GM21390 (cell line): Measurements from ENCODE around the gene KRT222.

Experiments
- ATAC-seq: cut with Tn5 transposase; IDR thresholded peaks from one replicate; pipeline ENCODE4 v1.9.1; 2021; ENCODE audit not compliant: unreplicated experiment

KRT222 gene

DNA sequence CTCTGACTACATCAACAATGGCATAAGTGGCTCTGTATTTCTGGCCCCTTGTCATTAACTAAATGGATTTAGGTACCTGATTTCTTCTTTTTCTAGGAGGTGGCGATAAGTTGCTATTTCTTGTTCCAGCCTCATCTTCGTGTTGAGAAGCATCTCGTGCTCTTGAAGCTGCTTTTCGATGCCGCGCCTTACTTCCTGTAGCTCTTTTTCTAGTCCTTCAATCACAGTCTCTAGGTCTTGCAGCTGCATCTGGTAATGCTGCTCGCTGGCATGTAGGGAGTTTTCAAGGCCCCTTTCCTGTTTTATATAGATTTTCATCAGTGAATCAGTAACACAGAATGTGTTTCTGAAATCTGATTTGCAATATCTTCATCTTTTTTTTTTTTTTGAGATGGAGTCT is 5.1 kb downstream of the KRT222 start:
- no peak for ATAC-seq

DNA sequence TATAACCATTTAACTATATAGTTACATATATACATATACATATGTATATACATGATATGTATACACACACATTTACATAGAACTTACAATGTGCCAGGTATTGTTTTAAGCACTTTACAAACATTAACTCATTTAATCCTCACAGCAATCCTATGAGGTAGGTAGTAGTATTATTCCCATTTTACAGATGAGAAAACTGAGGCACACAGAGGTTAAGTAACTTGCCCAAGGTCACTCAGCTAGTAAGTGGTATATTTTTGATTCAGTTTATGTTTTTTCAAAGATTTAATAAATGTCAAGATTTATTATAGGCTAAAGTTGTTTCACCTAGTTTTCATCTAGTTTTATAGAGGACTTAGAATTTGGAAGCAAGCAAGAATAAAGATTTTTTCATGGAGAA is 6.6 kb downstream of the KRT222 start:
- ATAC-seq: no peak

DNA sequence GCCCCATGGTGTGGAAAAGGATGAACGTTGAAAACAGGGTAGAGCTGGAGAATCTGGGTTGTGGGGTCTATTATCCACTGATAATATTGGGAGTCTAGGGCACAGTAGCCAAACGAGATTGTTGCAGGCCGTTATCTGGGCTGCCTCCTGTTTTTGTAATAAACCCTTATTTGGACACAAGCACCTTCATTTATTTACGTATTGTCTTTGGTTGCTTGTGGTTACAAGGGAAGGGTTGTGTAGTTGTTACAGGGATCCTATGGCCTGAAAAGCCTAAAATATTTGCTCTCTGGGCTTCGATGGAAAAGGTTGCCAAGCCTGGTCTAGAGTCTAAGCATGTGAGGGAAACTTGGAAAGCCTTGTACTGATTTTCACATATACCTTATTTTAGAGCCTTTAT is 13.0 kb downstream of the KRT222 start:
- ATAC-seq: no peak

DNA sequence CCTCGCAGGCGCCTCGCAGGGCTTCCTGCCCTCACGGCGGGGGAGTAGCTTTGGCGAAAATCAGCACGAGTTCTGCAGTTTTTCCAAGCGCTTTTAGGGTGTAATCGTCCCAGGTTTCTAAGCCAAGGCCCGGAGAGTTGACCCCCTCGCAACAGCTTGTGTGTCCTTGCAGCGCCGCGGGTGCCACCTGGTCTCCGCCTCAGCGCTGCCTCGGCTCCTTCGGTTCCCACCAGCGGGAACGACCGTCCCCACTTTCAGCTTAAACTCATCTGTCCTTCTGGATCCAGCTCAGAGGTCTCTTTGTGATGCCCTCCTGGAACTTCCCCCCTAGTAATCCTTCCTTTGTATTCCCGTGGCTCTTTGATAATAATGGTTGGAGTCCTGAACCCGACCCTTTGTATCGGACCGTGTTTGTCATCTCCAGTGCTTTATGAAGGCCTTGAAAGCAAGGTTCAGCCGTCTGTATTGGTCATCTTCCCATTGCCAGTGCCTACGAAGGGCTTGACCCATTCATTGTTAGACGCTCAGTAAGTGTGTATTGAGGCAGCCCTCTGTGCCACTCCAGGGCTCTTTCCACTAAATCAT is 16.5 kb downstream of the KRT222 start:
- ATAC-seq: peak; percentile 30

DNA sequence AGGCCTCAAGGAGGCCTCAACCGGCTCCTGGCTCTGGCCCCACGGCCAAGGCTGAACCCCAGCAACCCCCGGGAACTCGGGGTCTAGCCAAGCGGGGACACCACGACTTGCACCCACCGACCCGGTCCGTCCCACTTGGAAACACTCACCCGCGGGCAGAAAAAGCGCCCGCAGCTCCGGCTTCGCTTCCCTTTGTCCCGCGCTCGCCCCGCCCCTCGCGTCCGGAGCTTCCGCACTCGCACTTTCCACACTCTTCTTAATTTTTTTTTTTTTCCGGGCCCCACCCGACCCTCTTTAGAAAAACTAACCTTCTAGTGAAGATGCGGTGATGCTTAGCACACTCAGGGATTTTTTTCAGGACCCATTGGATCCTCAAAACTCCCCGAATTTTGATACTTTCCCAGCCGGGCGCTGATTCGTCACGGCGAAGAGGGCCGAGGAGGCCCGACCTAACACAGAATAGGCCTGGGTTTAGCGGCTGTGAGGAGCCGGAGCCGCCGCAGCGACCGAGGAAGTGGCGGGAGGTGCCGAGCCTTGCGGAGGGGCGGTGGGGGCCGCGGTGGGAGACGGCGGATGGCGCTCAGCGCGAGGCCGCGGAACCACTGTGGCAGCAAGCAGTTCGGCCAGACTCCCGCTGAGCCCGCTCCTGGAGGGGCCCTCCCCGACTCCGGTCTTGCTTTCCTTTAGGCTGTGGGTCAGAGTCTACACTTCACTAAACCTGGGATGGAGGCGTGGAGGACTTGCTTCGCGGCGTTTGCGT is 17.2 kb downstream of the KRT222 start, which contains the start of gene SMARCE1:
Gene SMARCE1, minus strand, starts transcription at position 195 of the 760 bp plus-strand sequence. CDS start 2,016 bp downstream, outside the sequence.
- ATAC-seq: peak; percentile 58

DNA sequence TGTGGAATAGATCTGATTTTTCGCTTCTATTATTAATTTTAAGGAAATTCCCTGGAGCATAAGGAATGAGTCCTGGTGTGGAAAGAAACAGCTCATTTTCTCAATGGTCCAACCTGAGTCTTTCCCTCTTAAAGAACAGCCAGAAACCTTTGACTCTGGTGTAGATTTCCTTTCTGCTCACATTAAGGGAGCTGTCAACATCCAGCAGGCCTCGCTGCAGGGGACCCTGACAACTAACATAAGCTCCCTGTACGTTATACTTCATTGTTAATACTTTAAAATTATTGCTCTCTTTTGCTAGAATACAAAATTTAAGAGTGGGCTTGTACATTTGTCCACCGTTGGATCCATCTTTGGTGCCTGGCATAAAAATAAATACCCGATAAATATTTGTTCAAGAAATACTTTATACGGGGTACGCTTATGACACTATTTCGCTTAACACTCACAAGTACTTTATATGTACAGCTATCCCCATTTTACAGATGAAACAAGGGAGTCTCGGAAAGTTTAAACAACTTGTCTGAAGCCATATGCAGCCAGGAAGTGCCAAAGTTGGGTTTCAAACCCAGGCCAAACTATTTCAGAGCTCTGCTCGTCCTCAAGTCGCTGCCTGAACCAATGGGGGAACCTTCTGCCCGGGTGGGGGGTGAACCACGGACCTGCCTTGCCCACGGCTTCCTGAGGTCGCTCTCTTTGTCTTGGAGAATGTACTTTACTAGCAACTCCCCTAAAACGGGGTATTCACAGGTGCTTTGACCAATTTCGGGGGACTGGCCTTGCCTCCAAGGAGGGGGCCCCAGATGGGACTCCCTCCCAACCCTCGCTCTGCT is 18.0 kb downstream of the KRT222 start:
- ATAC-seq: no peak

DNA sequence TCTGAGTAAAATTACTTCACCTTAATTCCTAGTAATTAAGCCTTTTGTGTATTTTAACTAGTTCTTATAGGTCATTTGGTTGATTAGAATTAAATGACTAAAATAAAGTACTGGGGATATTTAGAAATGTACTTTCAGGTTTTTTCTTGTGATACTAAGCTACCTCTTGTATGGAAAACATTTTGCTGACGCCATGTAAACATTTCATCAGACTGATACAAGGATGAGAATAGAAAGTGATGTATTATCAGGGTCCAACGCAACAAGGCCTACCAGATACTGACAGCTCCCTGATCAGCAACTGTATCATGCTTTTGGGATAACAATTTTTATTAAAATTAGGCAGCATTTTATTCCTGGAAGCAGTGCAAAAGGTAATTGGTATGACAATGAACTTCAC is 19.0 kb downstream of the KRT222 start:
- ATAC-seq: no peak

DNA sequence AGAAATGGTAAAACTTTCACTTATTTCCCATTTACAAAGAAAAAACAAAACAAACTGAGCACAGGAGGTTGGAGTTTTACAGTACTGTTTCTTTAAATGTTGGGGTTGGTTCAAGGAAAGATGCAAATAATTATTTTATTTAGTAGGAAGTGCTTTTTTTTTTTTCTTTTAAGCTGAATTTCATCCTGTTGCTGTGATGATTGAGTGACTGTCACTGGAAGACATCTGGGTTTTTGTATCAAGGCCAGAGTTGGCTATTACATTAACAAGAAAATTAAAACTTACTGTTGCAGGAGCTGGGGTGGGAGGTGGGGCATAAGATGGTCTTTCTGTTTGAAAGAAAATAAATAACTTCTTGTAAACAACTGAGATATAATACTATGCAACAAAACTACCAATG is 19.7 kb downstream of the KRT222 start:
- no peak for ATAC-seq

DNA sequence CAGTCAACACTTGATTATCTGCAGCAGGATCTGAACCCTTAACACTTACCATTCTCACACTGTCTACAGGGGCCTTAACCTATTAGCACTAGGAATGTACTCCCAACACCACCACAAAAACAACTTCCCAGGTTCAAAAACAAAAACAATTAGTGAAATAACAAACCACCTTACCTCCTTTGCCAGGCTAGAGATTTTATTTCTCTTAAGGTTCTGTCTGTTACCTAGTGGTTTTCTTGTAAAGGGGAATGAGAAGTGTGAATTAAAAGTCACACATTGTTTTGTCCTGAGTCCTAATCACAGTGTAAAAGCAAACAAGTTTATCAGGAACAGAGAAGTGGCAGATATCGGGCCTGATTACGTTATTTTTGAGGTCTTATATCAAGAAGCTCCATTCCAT is 27.0 kb downstream of the KRT222 start:
- ATAC-seq: no peak

DNA sequence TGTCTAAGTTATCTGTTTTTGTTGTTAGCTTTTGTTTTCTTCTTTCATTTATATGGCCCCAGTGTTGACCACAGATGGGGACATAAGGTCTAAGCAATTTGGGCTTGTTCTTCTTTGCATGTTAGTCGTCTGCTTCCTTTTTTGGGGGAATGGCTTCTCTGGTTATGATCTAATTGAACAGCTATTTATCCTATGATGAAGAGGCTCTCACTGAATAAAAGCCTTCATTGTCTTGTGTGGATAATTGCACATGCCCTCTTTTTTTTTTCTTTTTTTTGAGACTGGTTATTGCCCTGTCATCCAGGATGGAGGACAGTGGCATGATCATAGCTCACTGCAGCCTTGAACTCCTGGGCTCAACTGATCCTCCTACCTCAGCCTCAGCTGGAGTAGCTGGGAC is 31.1 kb downstream of the KRT222 start:
- ATAC-seq: no peak

DNA sequence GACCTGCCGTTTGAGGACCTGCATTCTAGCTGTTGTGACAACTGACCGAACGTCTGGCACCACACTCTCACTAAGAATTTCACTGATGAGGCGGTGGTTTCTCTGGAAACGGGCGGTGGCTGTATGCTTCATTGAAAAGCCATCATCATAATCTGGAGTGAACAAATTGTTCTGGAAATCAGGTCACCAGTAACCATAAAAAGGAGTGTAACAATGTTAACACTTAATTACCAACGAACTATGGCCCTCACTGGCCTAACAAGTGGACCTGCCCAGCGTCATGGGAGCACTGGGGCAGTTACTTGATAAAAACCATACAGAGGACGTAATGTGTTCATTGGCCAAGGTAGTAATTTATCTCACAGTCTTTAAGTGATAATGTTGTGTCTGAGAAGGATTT is 32.8 kb downstream of the KRT222 start:
- ATAC-seq: no peak

DNA sequence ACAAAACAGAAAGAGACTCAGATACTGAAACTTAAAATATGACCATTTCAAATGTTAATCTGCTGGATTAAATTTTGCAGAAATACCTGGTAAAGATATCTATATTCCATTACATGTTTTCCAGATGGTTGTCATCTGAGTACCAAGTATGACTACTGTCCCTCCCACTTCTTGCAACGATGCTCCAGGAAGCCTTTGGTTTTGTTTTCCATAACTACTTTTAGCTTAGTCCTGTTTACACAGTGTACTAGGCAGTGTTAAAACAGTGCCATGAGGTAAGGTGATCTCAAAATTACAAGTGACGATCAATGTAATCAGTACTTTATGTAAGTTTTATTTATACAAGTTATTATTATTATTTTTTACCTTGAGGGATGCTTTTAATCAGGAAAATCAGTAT is 35.1 kb downstream of the KRT222 start:
- ATAC-seq: no peak

DNA sequence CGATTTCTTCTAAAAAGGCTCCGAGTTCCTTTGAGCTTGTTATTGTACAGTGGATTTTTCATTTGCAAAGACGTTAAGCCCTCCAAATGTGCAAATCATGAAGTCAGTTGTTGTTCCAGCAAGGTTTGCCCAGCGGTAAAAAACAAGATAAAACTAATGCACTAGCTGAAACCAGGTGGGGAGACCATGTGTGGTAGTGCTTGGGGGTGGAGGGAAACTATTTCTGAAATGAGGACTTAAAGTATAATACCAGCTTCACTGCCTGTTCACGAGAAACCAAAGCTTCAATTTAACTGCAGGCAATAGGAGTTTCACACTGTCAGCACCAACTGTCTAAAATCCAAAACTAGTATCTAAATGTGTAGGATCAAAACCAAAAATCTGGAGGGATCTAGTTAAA is 39.7 kb downstream of the KRT222 start:
- ATAC-seq: no peak

DNA sequence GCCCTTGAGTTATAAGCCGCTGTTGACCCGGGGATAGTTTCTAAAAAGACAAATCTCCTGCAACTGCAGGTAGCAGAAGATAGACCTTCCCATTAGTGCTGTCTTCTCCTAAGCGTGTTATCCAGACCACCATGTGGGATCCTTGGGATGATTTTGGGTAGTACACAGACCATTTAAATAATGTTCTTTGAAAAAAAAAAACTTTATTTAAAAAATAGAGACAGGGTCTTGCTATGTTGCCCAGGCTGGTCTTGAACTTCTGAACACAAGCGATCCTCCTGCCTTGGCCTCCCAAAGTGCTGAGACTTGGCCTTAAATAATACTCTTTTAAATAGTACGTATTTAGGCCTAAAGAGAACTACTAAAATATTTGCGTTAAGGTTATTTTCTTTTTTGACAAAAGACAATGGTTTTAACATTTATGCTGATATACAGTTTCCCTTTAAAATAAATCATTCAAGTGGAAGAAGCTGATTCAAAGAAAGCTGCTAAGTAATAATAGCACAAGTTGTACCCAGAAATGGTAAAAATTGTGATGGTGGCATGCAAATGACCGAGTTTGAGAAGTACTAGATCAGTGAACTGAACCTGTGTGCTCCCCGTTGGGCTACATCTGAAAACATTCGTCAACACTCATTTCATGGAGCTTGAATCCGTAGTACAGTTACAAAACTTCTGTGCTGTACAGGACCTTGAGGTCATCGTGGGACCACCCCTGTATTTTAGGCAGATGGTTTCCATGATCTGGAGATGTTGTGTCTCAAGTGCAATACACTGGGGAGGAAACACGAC is 41.4 kb downstream of the KRT222 start:
- ATAC-seq: no peak

DNA sequence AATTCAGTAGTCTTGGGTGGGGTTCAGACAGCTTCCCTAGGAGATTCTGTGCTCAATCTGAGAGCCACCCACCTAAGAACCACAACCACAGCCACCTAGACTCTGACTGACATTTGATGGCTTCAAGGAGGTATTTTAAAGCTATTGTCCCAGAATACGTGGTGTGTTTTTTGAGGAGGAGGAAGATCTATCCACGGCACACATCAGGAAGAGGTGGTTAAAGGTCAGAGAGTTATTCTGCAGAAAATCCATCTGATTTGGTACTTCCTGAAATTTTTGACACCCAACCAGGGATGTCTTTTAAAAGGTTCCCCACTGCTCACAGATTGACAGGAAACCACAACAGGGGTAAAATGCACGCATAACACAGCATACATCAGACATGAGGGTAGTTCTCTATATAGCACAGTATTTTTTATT is 42.5 kb downstream of the KRT222 start:
- no peak for ATAC-seq

DNA sequence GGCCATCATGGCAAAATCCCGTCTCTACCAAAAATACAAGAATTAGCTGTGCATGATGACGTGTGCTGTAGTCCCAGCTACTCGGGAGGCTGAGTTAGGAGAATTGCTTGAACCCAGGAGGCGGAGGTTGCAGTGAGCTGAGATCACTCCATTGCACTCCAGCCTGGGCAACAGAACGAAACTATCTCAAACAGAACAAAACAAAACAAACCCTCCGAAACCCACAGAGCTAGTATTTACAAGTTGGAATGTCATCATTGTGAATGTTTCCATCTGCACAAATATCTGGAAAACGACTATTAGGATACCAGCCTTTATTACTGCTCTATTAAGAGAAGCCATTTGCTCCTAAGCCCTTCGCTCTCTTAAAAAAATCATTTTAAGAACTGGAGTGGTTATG is 43.4 kb downstream of the KRT222 start:
- ATAC-seq: no peak

DNA sequence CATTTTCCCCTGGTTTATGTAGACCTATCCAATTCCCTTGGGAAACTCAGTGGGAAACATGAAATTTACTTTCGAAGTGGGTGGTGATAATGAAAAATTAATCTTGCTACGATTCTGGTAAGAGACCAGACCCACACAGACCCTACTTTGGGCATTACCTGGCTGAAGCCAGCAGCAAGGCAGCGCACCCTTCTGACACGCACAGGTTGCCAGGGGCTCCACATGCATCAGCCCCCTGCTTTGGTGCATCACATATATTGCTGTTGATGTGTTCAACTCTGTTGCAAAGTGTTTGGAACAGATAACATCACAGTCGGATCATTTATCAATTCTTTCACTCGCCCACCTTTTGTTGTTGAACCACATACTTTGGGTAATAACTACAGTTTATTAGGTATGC is 44.0 kb downstream of the KRT222 start:
- no peak for ATAC-seq

DNA sequence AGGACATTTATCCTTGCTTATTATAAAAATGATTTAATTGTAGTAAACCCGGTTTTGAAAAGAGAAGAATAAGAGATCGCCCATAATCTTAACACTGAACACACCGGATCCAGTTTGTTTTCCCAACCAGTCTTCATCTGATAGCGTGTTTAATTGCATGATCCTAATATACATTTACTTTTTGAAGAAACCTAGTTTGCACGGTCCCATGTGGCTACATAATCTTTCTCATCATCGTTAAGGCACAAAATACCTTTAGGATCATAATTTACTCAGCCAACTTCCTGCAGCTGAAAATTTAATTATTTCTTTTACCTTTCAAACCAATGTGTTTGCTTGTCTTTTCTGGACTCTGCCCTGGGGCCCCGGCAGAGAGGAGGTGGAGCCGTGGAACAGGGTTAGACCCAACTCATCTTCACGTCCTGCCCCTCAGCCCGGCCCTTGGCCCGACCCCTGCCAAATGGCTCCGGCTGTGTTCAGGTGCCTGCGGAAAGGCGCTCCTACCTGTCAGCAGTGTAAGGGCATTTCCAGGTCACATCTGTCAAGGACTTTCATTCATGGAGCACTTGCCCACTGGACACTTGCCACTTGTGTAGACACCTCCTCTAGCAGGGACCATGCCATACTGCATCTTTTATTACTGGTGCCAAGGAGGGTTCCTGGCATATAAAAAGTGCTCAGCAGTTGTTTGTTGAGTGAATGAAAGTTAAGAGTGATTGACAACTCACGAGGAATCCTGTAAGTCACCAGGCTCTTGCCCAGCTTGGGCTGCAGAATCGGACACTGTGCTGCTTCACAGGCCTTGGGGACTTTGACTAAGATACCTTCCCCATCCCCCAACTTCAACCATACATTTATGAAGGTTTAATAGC is 46.0 kb downstream of the KRT222 start:
- ATAC-seq: no peak

DNA sequence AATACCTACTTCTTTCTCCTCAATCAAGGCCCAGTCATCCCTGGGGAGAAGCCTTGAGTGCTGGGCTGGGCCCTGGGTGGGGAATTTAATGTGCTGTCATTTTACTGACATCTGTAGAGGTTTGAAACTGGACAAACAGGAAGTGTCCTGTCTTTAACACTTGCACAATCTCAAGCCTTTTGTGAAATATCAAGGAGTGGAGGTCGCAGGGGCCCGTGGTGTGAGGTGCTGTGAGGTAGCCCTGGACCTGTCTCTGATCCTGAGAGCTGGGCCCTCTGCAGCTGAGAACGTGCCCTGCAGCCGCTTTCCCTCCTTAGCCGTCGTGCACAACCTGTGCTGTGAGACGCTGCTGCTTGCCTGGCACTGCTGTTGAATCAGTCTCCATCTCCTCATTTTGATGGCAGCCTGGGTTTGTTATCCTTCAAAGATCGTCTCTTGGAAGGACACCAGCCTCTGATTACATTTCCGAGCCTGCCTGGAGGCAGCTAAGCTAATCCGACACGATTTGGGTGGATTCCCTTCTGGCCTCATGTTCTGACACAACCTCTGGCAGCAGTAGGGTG is 47.2 kb downstream of the KRT222 start:
- no peak for ATAC-seq

DNA sequence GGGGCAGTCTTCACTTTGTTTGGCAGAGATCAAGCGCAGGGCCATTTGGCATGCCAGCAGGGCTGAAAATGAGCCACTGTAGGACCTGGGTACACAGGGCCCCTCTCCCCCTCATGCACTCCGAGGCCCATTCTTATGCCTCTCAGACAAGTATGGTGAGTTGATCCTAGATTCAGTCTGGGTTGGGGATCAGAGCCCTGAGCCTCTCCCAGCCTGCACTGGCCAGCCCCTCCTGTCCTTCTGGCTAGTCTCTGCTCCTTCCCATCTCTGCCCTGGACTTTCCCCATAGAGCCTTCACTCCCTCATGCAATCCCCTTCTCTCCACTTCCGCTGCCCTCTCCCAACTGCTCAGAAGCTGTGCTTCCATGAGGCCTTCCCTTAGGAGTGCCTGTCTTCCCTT is 48.4 kb downstream of the KRT222 start:
- no peak for ATAC-seq
